Measurements from ENCODE around the gene RAP1GAP2.

Gene RAP1GAP2

GRCh38 chr17:2770129-2770528 lies 26.1 kb upstream of the RAP1GAP2 start:
- TF ChIP-seq CTCF (IDR thresholded peaks at IDR 0.05), result no peak

GRCh38 chr17:2775206-2775605 lies 21.0 kb upstream of the RAP1GAP2 start:
- TF ChIP-seq CTCF (IDR thresholded peaks at IDR 0.05), result no peak

- TF ChIP-seq CTCF (IDR thresholded peaks at IDR 0.05), result no peak
Observed at GRCh38 chr17:2776589-2777241, 19.5 kb upstream of the RAP1GAP2 start.

- TF ChIP-seq CTCF (IDR thresholded peaks at IDR 0.05), result no peak
Observed at GRCh38 chr17:2777242-2777867, 18.9 kb upstream of the RAP1GAP2 start.

- no peak for TF ChIP-seq CTCF (IDR thresholded peaks at IDR 0.05)
Observed at GRCh38 chr17:2778489-2778888, 17.7 kb upstream of the RAP1GAP2 start.

- no peak for TF ChIP-seq CTCF (IDR thresholded peaks at IDR 0.05)
Observed at GRCh38 chr17:2779545-2779944, 16.7 kb upstream of the RAP1GAP2 start.

- TF ChIP-seq CTCF (IDR thresholded peaks at IDR 0.05), result no peak
Observed at GRCh38 chr17:2780256-2780655, 16.0 kb upstream of the RAP1GAP2 start.

Data from LNCAP (cell line).